Measurements from ENCODE around the gene SIMC1.

SIMC1 gene

GRCh38 chr5:176317534-176318374 lies 79.5 kb downstream of the SIMC1 start:
- no peak for DNase-seq (ENCODE audit: low read depth)

GRCh38 chr5:176319827-176320554 lies 81.8 kb downstream of the SIMC1 start:
- peak; percentile 8 for DNase-seq (ENCODE audit: low read depth)

- DNase-seq (ENCODE audit: low read depth) = no peak
Observed at GRCh38 chr5:176320577-176320976, 82.4 kb downstream of the SIMC1 start.

- DNase-seq (ENCODE audit: low read depth) = no peak
Observed at GRCh38 chr5:176334031-176334770, 96.0 kb downstream of the SIMC1 start.

- no peak for DNase-seq (ENCODE audit: low read depth)
Observed at GRCh38 chr5:176337913-176338312, 99.7 kb downstream of the SIMC1 start.

GRCh38 chr5:176339304-176339703 lies 101.1 kb downstream of the SIMC1 start:
- no peak for DNase-seq (ENCODE audit: low read depth)

GRCh38 chr5:176341325-176342157 lies 103.3 kb downstream of the SIMC1 start:
- DNase-seq (ENCODE audit: low read depth) = no peak

- DNase-seq (ENCODE audit: low read depth) = no peak
Observed at GRCh38 chr5:176342158-176342483, 103.9 kb downstream of the SIMC1 start.

GRCh38 chr5:176342766-176343458 lies 104.7 kb downstream of the SIMC1 start:
- no peak for DNase-seq (ENCODE audit: low read depth)

- no peak for DNase-seq (ENCODE audit: low read depth)
Observed at GRCh38 chr5:176350416-176350815, 112.2 kb downstream of the SIMC1 start.

GRCh38 chr5:176352116-176352878 lies 114.1 kb downstream of the SIMC1 start:
- peak; percentile 20 for DNase-seq (ENCODE audit: low read depth)

GRCh38 chr5:176353533-176353932 lies 115.3 kb downstream of the SIMC1 start:
- no peak for DNase-seq (ENCODE audit: low read depth)

GRCh38 chr5:176355400-176356178 lies 117.4 kb downstream of the SIMC1 start:
- DNase-seq (ENCODE audit: low read depth) = no peak

- no peak for DNase-seq (ENCODE audit: low read depth)
Observed at GRCh38 chr5:176356179-176356566, 117.9 kb downstream of the SIMC1 start.

- DNase-seq (ENCODE audit: low read depth) = peak; percentile 16
Observed at GRCh38 chr5:176359658-176360057, 121.4 kb downstream of the SIMC1 start.

GRCh38 chr5:176360894-176361436 lies 122.7 kb downstream of the SIMC1 start:
- DNase-seq (ENCODE audit: low read depth) = peak; percentile 25

GRCh38 chr5:176361437-176362232 lies 123.4 kb downstream of the SIMC1 start, which contains the start of gene KIAA1191:
TSS of gene KIAA1191 (minus strand) at chr5:176361764. CDS start at chr5:176359508, 2,256 bp downstream.
- DNase-seq (ENCODE audit: low read depth) = peak; percentile 92

GRCh38 chr5:176362233-176362490 lies 123.9 kb downstream of the SIMC1 start:
- DNase-seq (ENCODE audit: low read depth) = no peak

Measured in EH (cell line).